Endothelial cell of umbilical vein (primary cell): ENCODE measurements around the gene CITED2. TPM values are rescaled to one million over a fixed set of nuclear protein-coding genes. Genes with fewer than 3 reads are reported as not detected.
A peak's percentile ranks its signal among the peaks of the same experiment; 100 is the strongest.

ENCODE experiments used
- BruUV-seq: library from RNA; stranded (reverse); fragments of 400-500 nt; replicated peaks from 2 replicates; lab custom pipeline; 2021; lab: Mats Ljungman, UMichigan
- CTCF ChIA-PET: fragments of 300-600, 350-600 bp; sonication (Branson Sonifier 250); formaldehyde crosslinking; loops from one replicate; lab custom pipeline; 2021; ENCODE audit warnings: antibody characterized with exemption, inconsistent platforms; lab: Charles Lee
- POLR2A ChIA-PET: fragments of 300-600, 350-600 bp; sonication (Branson Sonifier 250); formaldehyde crosslinking; loops from one replicate; lab custom pipeline; 2021; ENCODE audit warnings: antibody characterized with exemption, inconsistent platforms; lab: Charles Lee
- DNase-seq: peaks from one replicate; pipeline ENCODE4 v3.0.0-alpha.2; 2011; ENCODE audit warnings: low read depth, low spot score
- FAIRE-seq: peaks from 2 replicates; lab custom pipeline; 2011; peaks lifted over from hg19 to GRCh38; lab: Jason Lieb, UNC
- H2AFZ ChIP-seq: 2 replicates; pipeline ENCODE4 v1.6.0; 2012; ENCODE audit warnings: low read depth, low read length, control low read depth, inconsistent platforms
- H3K27ac ChIP-seq: 2 replicates; pipeline ENCODE4 v1.5.1; 2011; ENCODE audit warnings: low read depth, mild to moderate bottlenecking, control low read depth, low read length, moderate library complexity; ENCODE audit not compliant: insufficient read depth
- H3K27me3 ChIP-seq, 2 experiments: 2 replicates each; pipeline versions ENCODE4 v1.6.0 to v1.6.1; 2011; ENCODE audit warnings: low read length in 2 of 2, mixed read lengths in 1 of 2; ENCODE audit not compliant: control insufficient read depth in 2 of 2, insufficient read depth in 2 of 2
- H3K36me3 ChIP-seq, 2 experiments: 2 replicates in 1 of 2; 3 replicates in 1 of 2; pipeline ENCODE4 v1.5.1; 2011; ENCODE audit warnings: low read length in 2 of 2, mild to moderate bottlenecking in 1 of 2, moderate library complexity in 1 of 2; ENCODE audit not compliant: control insufficient read depth in 2 of 2, insufficient read depth in 2 of 2; ENCODE audit errors: extremely low read depth in 1 of 2
- H3K4me1 ChIP-seq: 3 replicates; pipeline ENCODE4 v1.5.1; 2011; ENCODE audit warnings: mild to moderate bottlenecking, low read length; ENCODE audit not compliant: control insufficient read depth, insufficient read depth; ENCODE audit errors: extremely low read depth
- H3K4me2 ChIP-seq: 2 replicates; pipeline ENCODE4 v1.6.1; 2011; ENCODE audit warnings: low read length, control low read depth, mixed read lengths; ENCODE audit not compliant: insufficient read depth
- H3K4me3 ChIP-seq, 3 experiments: fragments of 200-600 bp in 1 of 3; sonication (generic), shearing (Covaris generic) in 1 of 3; replicated peaks in 1 of 3; 2 replicates each; pipeline ENCODE4 v1.5.1; 2011 to 2016; ENCODE audit warnings: control low read depth in 3 of 3, low read length in 3 of 3, mild to moderate bottlenecking in 2 of 3, inconsistent platforms in 1 of 3, low read depth in 1 of 3, moderate library complexity in 1 of 3; ENCODE audit not compliant: insufficient read depth in 1 of 3
- H3K79me2 ChIP-seq: 2 replicates; pipeline ENCODE4 v1.6.0; 2012; ENCODE audit warnings: low read length, inconsistent platforms; ENCODE audit not compliant: control insufficient read depth, insufficient read depth
- H3K9ac ChIP-seq: replicated peaks from 2 replicates; pipeline ENCODE3; 2011; ENCODE audit warnings: low read length, control low read depth; ENCODE audit not compliant: insufficient read depth; ENCODE audit errors: extremely low read depth
- H3K9me1 ChIP-seq: replicated peaks from 3 replicates; pipeline ENCODE4 v1.6.0; 2011; ENCODE audit warnings: mild to moderate bottlenecking, low read length; ENCODE audit not compliant: control insufficient read depth, insufficient read depth; ENCODE audit errors: extremely low read depth
- H3K9me3 ChIP-seq: replicated peaks from 2 replicates; pipeline ENCODE4 v1.5.1; 2012; ENCODE audit warnings: low read length, inconsistent platforms; ENCODE audit not compliant: control insufficient read depth, insufficient read depth
- H4K20me1 ChIP-seq: replicated peaks from 2 replicates; pipeline ENCODE3; 2011; ENCODE audit warnings: mild to moderate bottlenecking, low read length; ENCODE audit not compliant: control insufficient read depth, insufficient read depth; ENCODE audit errors: extremely low read depth
- CTCF ChIP-seq, 2 donors: IDR thresholded peaks; 1 replicate in 1 of 2; 2 replicates in 1 of 2; pipeline ENCODE4 v1.5.1; 2011; ENCODE audit warnings: low read length in 2 of 2, mild to moderate bottlenecking in 2 of 2, moderate library complexity in 2 of 2, control low read depth in 1 of 2, inconsistent platforms in 1 of 2, low read depth in 1 of 2; ENCODE audit not compliant: insufficient read depth in 1 of 2; ENCODE audit errors: extremely low read depth in 1 of 2
- EZH2 ChIP-seq: IDR thresholded peaks from 2 replicates; pipeline ENCODE4 v1.6.1; 2012; ENCODE audit warnings: borderline replicate concordance, low read depth, mild to moderate bottlenecking, moderate library complexity, low read length, inconsistent platforms; ENCODE audit not compliant: severe bottlenecking
- FOS ChIP-seq: IDR thresholded peaks from 2 replicates; pipeline ENCODE4 v1.6.1; 2011; ENCODE audit warnings: mild to moderate bottlenecking, low read length, moderate library complexity, borderline replicate concordance; ENCODE audit not compliant: insufficient read depth
- GATA2 ChIP-seq: IDR thresholded peaks from 2 replicates; pipeline ENCODE4 v1.7.0; 2011; ENCODE audit warnings: low read depth, mild to moderate bottlenecking, moderate library complexity, mixed read lengths, low read length; ENCODE audit not compliant: insufficient read length, insufficient read depth
- JUN ChIP-seq: IDR thresholded peaks from 2 replicates; pipeline ENCODE4 v1.6.1; 2011; ENCODE audit warnings: borderline replicate concordance, low read depth; ENCODE audit not compliant: insufficient read length, insufficient read depth
- MAX ChIP-seq: IDR thresholded peaks from 2 replicates; pipeline ENCODE4 v1.6.1; 2011; ENCODE audit not compliant: insufficient read depth, insufficient read length
- MYC ChIP-seq: IDR thresholded peaks from one replicate; pipeline ENCODE4 v1.6.1; 2011; ENCODE audit warnings: mild to moderate bottlenecking, low read depth, low read length
- POLR2A ChIP-seq: IDR thresholded peaks from 2 replicates; pipeline ENCODE4 v1.6.1; 2012; ENCODE audit warnings: low read depth, mild to moderate bottlenecking, control low read depth, low read length
- POLR2AphosphoS5 ChIP-seq: IDR thresholded peaks from 2 replicates; pipeline ENCODE4 v1.6.1; 2012; ENCODE audit warnings: low read depth, mild to moderate bottlenecking, control low read depth, low read length, moderate library complexity; ENCODE audit not compliant: insufficient read depth
- dilution Hi-C: fragments of 300-500 bp; cut with MboI; formaldehyde crosslinking; loops from one replicate; pipeline ENCODE4 v1.15.0; 2019; ENCODE audit warnings: low sequenced_read_pairs; ENCODE audit not compliant: extremely low pct_ligation_motif_present
- intact Hi-C: fragments of 100-400 bp; cut with micrococcal nuclease; formaldehyde crosslinking; loops from one replicate; pipeline ENCODE4 v1.10.0; 2022
- polyA plus RNA-seq, 4 experiments: library from polyadenylated mRNA; depleted of rRNA in 3 of 4; stranded (reverse) in 3 of 4; unstranded in 1 of 4; fragments of >200 nt; gene quantifications; 2 replicates each; pipeline versions ENCODE4 v1.2.1 to v1.2.3, GENCODE V29; 2011 to 2012; ENCODE audit warnings: missing spikeins in 1 of 4
- total RNA-seq: library from RNA; stranded (reverse); gene quantifications from 2 replicates; pipeline ENCODE4 v1.2.3, GENCODE V29; 2021

Gene CITED2
- total and polyA plus RNA-seq, 2 donors (not counting 3 experiments of a cell fraction or from before 2014, with no cell fraction given) = 81.1 to 85.7 TPM

GRCh38 chr6:139367810-139368351, 6.6 kb downstream of the CITED2 start:
- dilution Hi-C loops = no loop called here
- Histone ChIP-seq H3K79me2 (peaks cover 19% of the 10 kb centered on the region), H3K9me1 (no peaks in the 10 kb centered on the region), H3K9ac (no peak overlapping the region), H3K9me3 (no peaks in the 10 kb centered on the region), H2AFZ (no peak overlapping the region), H3K4me1 (peaks cover 41% of the 10 kb centered on the region), H3K27me3 (no peaks in the 10 kb centered on the region), H3K4me3 (no peak overlapping the region), H3K4me2 (peak overlapping the region; percentile 59), H3K27ac (no peak overlapping the region), H3K36me3 (no peaks in the 10 kb centered on the region), H4K20me1 (no peaks in the 10 kb centered on the region)
- DNase-seq (peak; percentile 24), FAIRE-seq (no peak)
- intact Hi-C loops = loop anchor here (10.0 kb wide), 1 partner anchor 443 kb away; no protein-coding TSS in a partner anchor
- ChIA-PET CTCF (interaction anchor here (1.0 to 1.1 kb wide), 3 partner anchors 148 to 1554 kb away, joined by 3 to 5 read pairs (median 3); no protein-coding TSS in a partner anchor), POLR2A (no interaction called here)
- peak; percentile 76 for TF ChIP-seq GATA2
- no peak for TF ChIP-seq EZH2
- BruUV-seq = no TSS peak

GRCh38 chr6:139364982-139365379, 9.5 kb downstream of the CITED2 start:
- dilution Hi-C loops = no loop called here
- Histone ChIP-seq H3K27ac (no peak overlapping the region), H3K4me2 (no peak overlapping the region), H3K9me3 (no peaks in the 10 kb centered on the region), H3K79me2 (no peaks in the 10 kb centered on the region), H3K9me1 (no peaks in the 10 kb centered on the region), H3K4me3 (no peak overlapping the region), H3K27me3 (no peaks in the 10 kb centered on the region), H3K9ac (no peak overlapping the region), H3K4me1 (peaks cover 23% of the 10 kb centered on the region), H4K20me1 (no peaks in the 10 kb centered on the region), H2AFZ (no peak overlapping the region), H3K36me3 (no peaks in the 10 kb centered on the region)
- CTCF ChIA-PET = interaction anchor here (0.5 to 2.6 kb wide), 66 partner anchors 9 to 1953 kb away, joined by 3 to 258 read pairs (median 4); partner anchors contain the start of genes CCDC28A, CITED2 and REPS1
- no peak for DNase-seq
- no peak for FAIRE-seq
- POLR2A ChIA-PET = interaction anchor here (0.6 to 0.9 kb wide), 2 partner anchors 146 to 323 kb away, joined by 3 to 4 read pairs; no protein-coding TSS in a partner anchor
- no TSS peak for BruUV-seq
- TF ChIP-seq MAX (no peak), MYC (no peak), EZH2 (no peak), POLR2A (no peak), CTCF (IDR thresholded peaks at IDR 0.05; ENCODE audit: extremely low read depth in 1 of 2, insufficient read depth in 1 of 2, low read depth in 1 of 2, low read length in 2 of 2) (no peak), POLR2AphosphoS5 (no peak), FOS (no peak), JUN (no peak), GATA2 (no peak)
- intact Hi-C loops = loop anchor here (1.0 to 10.0 kb wide), 11 partner anchors 115 to 1249 kb away; partner anchors contain the start of genes ABRACL and REPS1
